H1 (cell line): ENCODE measurements around the gene FGF2. TPM values are rescaled to one million over a fixed set of nuclear protein-coding genes. Genes with fewer than 3 reads are reported as not detected.

Source experiments
- BACH1 ChIP-seq: IDR thresholded peaks from 2 replicates; pipeline ENCODE4 v1.6.1; 2012; ENCODE audit warnings: low read length, improper control_type of control experiment
- CBX8 ChIP-seq: fragments of 300-800, 300-1000 bp; sonication (generic); IDR thresholded peaks from 2 replicates; pipeline ENCODE4 v1.7.1; 2016; ENCODE audit warnings: low read depth, low read length, borderline replicate concordance
- CHD7 ChIP-seq: fragments of 300-600 bp; sonication (generic); IDR thresholded peaks from 2 replicates; pipeline ENCODE4 v1.7.1; 2012; ENCODE audit warnings: low read length, moderate library complexity, mild to moderate bottlenecking, inconsistent platforms; ENCODE audit not compliant: insufficient replicate concordance
- KDM4A ChIP-seq: IDR thresholded peaks from one replicate; pipeline ENCODE4 v1.7.1; 2012; ENCODE audit warnings: low read depth, mild to moderate bottlenecking, moderate library complexity, low read length, inconsistent platforms; ENCODE audit not compliant: severe bottlenecking
- MAFK ChIP-seq: IDR thresholded peaks from 2 replicates; pipeline ENCODE4 v1.6.1; 2012; ENCODE audit warnings: low read depth, mild to moderate bottlenecking, improper control_type of control experiment, low read length
- polyA plus RNA-seq, 7 experiments: library from polyadenylated mRNA; depleted of rRNA in 3 of 7; stranded (reverse) in 5 of 7; unstranded in 2 of 7; fragments of >200 nt in 5 of 7; fragments of 200-250 nt in 2 of 7; gene quantifications; 1 replicate in 5 of 7; 2 replicates in 1 of 7; 4 replicates in 1 of 7; pipeline versions ENCODE4 v1.2.1 to v1.2.3, GENCODE V29; 2011 to 2013; ENCODE audit warnings: missing spikeins in 2 of 7, mixed read lengths in 2 of 7
- total RNA-seq: library from RNA; stranded (reverse); fragmentation: NEBNext Ultra II Directional; extraction: Animal tissue kit (Norgen Biotek cat#: 25700); gene quantifications from 2 replicates; pipeline ENCODE4 v1.2.1, GENCODE V29; 2021
- TF ChIP-seq, protein P1 (sequence below): IDR thresholded peaks from 2 replicates; pipeline ENCODE4 v1.6.1; 2011; ENCODE audit warnings: low read depth, mild to moderate bottlenecking, low read length; ENCODE audit not compliant: insufficient read depth
- TF ChIP-seq, protein P2 (sequence below): IDR thresholded peaks from 2 replicates; pipeline ENCODE4 v1.6.1; 2011; ENCODE audit warnings: low read length, improper control_type of control experiment
- TF ChIP-seq, protein P3 (sequence below): IDR thresholded peaks from 2 replicates; pipeline ENCODE4 v1.6.1; 2012; ENCODE audit warnings: low read length, inconsistent platforms

The FGF2 gene
- total and polyA plus RNA-seq, 2 of the 8 experiments (the other 6 are each of a cell fraction or from before 2014, with no cell fraction given), result 23.4 to 145 TPM

DNA sequence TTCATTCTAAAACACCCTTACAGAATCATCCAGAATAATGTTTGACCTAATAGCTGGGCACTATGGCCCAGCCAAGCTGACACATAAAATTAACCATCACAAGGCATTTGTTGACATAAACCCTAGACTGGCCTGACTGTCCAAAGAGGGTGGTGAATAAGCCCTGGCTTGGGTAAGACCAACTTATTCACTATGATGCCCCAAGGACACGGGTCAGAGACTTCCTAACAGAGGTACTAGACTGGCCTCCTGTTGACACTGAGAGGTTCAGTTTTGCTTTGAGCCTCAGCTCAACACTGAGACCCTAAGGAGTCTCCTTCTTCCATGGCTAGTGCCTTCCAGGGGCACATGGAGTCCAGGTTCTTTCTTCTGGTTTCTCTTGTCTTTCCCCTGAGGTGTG is 21.3 kb downstream of the FGF2 start (continued):
- TF ChIP-seq CHD7, result no peak
- TF ChIP-seq MAFK, result no peak
- TF ChIP-seq, protein P1, sequence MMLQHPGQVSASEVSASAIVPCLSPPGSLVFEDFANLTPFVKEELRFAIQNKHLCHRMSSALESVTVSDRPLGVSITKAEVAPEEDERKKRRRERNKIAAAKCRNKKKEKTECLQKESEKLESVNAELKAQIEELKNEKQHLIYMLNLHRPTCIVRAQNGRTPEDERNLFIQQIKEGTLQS, result no peak
- TF ChIP-seq KDM4A, result no peak
- TF ChIP-seq BACH1, result no peak
- TF ChIP-seq CBX8, result no peak
- TF ChIP-seq, protein P2, sequence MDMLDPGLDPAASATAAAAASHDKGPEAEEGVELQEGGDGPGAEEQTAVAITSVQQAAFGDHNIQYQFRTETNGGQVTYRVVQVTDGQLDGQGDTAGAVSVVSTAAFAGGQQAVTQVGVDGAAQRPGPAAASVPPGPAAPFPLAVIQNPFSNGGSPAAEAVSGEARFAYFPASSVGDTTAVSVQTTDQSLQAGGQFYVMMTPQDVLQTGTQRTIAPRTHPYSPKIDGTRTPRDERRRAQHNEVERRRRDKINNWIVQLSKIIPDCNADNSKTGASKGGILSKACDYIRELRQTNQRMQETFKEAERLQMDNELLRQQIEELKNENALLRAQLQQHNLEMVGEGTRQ, result no peak
- TF ChIP-seq, protein P3, sequence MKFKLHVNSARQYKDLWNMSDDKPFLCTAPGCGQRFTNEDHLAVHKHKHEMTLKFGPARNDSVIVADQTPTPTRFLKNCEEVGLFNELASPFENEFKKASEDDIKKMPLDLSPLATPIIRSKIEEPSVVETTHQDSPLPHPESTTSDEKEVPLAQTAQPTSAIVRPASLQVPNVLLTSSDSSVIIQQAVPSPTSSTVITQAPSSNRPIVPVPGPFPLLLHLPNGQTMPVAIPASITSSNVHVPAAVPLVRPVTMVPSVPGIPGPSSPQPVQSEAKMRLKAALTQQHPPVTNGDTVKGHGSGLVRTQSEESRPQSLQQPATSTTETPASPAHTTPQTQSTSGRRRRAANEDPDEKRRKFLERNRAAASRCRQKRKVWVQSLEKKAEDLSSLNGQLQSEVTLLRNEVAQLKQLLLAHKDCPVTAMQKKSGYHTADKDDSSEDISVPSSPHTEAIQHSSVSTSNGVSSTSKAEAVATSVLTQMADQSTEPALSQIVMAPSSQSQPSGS, result no peak
